Stimulated activated CD4-positive, alpha-beta T cell treated with anti-CD3 and anti-CD28 coated beads, TNF-alpha, amount 100 ng/mL, for 24 hours (primary cell): ENCODE data around the gene DDOST.

Experiments
- DNase-seq, 3 experiments: peaks; one replicate each; pipeline ENCODE4 v3.0.0-alpha.2; 2020; ENCODE audit warnings: low read depth in 3 of 3

Gene DDOST

DNA sequence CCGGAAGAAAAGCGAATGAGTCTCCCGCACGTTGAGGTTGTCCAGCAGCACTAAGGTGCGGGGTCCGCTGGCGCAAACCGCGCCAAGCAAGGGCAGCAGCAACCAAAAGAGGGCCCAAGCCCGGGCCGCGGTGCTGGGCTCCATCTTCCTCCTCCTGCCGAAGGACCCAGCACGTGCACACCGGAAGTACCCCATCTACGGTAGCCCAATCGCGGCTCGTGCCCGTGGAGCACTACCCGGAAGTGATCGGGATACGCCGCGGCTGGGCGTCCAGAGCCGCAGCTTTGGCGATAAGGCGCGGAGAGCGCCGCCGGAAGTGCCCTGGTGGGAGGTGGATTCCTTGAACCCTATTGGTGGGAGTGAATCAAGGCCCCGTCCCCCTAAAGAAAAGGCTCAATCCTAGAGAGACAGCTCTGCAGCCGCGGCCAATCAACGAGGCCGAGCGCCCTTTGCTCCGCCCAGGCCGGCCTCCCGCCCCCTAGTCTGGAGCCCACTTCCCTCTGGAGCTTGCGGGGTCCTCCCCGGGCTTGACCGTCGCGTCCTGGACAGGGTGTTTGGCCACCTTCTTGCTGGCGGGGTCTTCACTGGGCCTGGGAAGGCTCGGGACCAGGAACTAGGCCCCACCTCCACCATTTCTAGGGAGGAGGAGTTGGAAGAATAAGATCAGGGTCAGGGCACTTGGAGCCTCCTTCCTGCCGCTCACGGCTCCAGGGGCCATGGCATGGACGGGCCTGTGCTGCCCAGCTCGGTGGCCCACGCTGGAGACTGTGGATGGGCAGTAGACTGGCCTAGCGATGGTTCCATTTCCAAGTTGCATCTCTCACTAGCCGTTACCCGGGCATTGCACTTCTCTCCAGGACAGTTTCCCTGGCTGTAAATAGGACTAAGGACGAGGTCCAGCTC is at the start of gene DDOST:
Gene DDOST, minus strand, starts transcription at position 163 of the 903 bp plus-strand sequence. Its CDS starts 19 bp downstream, at position 144.
- peak; percentile 89 to 96 (median 92) for DNase-seq

GRCh38 chr1:20710469-20711284 is 49.5 kb upstream of the DDOST start:
- DNase-seq = no peak

DNA sequence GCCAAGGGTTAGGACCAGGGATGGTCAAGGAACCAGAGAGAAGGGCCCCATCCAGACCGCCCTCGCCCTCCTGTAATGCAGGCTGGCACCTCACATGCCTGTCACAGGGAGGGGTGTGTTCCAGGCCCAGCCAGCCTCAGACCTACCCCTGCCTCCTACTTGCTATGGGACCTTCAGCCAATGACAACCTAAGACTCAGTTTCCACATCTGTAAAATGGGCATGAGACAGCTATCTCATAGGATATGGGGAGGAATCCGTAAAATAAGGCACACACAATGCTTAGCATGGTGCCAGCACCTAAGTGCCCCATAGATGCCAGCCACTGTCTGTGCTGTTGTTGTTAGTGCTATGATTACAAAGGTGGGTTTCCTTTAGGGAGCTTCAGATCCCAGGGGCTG is 48.7 kb upstream of the DDOST start:
- no peak for DNase-seq

- DNase-seq = no peak
Observed at GRCh38 chr1:20708891-20709290, 47.7 kb upstream of the DDOST start.

- DNase-seq = no peak
Observed at GRCh38 chr1:20708057-20708456, 46.9 kb upstream of the DDOST start.

- no peak for DNase-seq
Observed at GRCh38 chr1:20706841-20707240, 45.7 kb upstream of the DDOST start.

DNA sequence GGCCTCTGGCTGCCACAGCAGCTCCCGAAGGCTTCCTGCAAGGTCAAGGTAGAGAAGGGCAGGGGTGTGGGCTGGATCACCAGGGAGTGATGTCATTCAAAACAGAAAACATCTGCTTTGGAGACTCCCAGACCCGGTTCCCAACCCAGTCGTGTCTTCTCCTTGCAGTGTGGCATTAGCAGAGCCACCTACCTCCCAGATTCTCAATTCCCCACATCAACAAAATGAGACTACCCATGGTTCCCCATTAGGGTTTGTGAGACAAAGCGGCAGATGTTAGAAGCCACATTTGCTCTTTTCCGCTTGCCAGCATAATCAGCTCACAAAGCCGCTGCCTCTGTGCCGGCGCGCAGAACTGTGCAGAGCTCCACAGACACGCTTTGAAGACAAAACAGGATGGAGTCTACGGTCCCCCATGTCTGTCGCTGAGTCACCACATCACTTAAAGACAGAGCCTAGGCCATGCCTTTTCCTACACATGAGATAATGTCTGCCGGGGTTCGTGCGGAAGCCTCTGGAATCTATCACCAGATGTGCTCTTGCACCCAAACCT is 44.1 kb upstream of the DDOST start:
- DNase-seq = no peak

DNA sequence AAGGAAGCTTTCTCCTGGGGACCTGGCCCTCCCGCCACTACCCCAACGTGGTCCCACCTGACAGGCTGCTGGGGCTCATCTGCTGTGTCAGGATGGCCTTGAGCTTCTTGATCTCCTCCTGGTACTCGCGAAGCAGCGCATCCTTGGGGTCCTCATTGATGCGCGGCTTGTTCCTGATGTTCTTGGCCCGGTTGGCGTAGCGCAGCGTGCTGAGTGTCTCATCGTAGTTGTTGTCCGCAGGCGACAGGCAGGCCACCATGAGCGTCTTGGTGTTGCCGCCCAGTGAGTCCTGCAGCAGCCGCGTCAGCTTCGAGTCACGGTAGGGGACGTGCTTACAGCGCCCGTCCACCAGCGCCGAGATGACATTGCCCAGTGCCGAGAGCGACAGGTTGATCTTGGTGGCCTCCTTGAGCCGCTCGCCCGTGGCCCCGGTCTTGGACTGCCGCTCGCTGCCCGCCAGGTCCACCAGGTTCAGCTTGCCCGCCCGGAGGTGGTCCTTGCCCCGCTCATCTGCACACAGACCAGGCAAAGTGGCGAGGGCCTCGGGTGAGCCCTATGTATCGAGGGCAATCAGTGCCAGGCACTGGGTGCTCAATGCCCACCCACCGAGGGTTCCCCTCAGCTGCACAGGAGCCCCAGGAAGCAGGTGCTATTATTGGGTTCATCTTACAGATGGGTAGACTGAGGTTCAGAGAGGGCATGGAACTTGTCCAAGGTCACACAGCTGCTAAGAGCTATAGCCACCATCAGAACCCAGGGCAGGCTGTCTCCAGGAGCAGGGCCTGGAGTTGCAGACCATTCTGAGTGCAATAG is 43.4 kb upstream of the DDOST start:
- DNase-seq = no peak

- no peak for DNase-seq
Observed at GRCh38 chr1:20703124-20703756, 42.1 kb upstream of the DDOST start.

- DNase-seq = no peak
Observed at GRCh38 chr1:20702416-20702815, 41.2 kb upstream of the DDOST start.

DNA sequence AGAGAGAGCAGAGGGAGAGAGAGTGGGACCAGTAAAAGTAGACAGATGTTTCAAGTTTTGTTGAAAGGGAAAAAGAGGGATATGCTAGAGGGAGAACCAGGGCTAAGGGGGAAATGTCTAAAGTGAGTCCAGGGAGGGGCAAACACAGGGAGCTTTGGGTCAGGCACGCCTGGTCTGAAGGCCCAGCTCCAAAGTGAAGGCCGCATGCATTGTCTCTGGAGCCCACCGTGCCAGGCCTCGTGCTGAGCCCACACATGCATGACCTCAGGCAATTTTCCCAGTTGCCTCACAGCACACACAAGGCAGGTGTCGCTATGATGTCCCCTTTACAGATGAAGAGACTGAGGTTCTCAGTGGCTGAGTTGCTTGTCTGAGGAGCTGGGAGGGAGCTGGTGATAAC is 40.7 kb upstream of the DDOST start:
- no peak for DNase-seq

GRCh38 chr1:20701446-20701845 is 40.3 kb upstream of the DDOST start:
- DNase-seq = no peak

DNA sequence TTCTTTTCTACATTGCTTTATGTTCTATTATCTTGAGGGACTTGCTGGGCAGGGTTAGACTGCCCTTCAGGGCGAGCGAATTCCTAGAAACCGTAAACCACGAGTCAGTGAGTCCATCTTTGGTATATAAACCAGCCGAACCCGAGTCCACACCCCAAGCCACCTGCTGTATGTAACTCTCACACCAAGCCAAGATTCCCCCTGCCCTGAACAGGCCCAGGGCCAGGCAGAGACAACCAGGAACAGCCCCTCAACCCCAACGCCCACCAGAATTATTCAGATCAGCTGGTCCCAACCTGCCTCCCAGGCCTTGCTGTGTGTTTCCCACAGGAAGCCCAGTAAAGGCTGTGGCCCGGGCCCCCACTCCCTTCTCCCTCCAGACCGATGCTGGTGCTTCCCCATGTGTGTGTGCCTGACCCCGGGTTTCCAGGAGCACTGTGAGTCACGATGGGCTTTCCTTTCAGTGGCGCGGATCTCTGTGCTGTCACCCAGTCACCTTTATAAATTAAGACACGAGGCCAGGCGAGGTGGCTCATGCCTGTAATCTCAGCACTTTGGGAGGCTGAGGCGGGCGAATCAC is 39.6 kb upstream of the DDOST start:
- no peak for DNase-seq

DNA sequence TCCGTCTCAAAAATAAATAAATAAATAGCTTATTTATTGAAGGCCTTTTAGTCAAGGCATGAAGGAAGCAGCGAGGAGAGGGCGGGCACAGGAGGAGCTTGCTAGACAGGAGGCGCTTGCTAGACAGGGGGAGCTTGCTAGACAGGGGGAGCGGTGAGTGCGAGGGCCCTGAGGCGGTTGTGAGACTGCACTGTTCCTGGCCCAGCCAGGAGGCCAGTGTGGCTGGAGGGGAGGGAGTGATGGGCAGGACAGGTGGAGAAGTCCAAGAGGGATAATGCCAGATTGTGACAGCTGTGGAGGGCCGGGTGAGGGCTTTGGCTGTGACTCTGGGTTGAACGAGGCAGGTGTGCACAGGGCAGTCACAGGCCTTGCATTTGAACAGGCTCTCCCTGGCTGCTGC is 38.4 kb upstream of the DDOST start:
- no peak for DNase-seq

GRCh38 chr1:20698195-20698910 is 37.2 kb upstream of the DDOST start:
- no peak for DNase-seq

- no peak for DNase-seq
Observed at GRCh38 chr1:20697563-20697962, 36.4 kb upstream of the DDOST start.

DNA sequence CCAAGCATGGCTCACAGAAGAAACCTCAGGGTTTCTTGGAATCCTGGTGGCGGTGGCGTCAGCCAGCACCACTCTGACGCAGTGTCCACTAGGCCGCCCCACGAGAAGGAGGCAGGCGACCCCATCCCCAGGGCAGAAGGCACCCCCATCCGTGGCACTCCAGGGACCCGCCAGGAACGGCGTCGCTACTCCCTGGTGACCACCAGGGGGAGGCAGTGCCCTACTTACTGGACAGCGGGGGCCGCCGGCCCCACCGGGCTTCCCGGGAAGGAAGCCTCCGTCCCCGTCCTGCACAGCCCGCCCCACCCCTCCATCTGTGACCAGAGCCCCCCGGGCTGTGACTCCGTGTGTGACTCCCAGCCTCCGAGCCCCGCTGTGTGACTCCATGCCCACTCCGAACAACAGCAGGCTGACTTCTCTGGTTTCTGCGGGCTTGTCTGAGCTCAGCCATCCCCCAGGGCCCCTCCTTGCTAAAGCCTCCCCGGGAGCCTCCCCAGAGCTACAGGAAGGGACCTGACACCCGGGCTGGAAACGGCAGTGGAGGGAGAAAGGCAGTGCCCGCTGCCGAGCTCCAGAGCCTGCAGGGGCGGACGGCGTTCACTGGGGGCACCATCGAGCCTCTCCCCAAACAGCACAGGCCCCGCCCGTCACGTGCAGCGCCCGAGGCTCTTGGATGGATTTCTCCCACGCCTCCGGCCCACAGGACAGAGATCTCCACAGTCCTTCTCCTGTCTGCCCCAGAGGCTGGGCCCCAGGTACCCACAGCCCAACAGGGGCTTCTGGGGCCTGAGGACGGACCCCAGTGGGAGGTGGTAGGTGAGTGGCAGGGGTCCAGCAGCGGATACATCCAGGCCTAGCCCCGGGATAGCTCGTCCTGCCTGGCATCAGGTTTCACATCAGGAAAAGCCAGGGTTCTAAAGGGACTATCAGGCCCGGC is 35.5 kb upstream of the DDOST start:
- peak; percentile 48 to 74 (median 58) for DNase-seq

GRCh38 chr1:20695515-20695914 is 34.3 kb upstream of the DDOST start:
- no peak for DNase-seq

DNA sequence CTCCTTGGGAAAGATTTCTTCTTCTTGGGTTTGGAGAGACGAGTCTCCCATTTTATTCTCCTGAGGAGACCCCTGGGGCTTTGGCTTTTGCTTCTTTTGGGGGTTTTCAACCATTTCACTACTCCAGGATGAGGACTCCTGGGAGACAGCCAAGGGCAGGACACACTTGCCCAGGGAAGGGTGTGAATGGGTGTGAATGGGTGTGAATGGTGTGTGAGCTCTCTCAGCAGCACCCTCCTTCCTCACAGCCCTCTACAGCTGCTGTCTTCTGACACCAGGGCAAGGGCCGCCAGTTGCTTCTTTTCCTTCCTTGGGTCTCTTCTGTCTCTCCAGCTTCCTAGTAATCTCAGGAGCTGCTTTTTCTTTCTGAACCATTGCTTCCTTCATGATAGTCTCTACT is 32.5 kb upstream of the DDOST start:
- DNase-seq = no peak
